HG02884 (cell line): ENCODE measurements around the gene HSD17B12.
"Not testable (repeated sequence)": the region's sequence is repeated elsewhere in the genome, so short reads cannot be mapped to it uniquely, and the experiment has no call there.

ENCODE experiments used
- ATAC-seq: cut with Tn5 transposase; IDR thresholded peaks from one replicate; pipeline ENCODE4 v1.9.1; 2021; ENCODE audit warnings: mild to moderate bottlenecking, moderate library complexity; ENCODE audit not compliant: unreplicated experiment

The HSD17B12 gene

GRCh38 chr11:43680521-43681400 lies at the start of gene HSD17B12:
TSS of gene HSD17B12 (plus strand) at chr11:43680738. CDS start at chr11:43680828, 90 bp downstream.
- ATAC-seq = peak; percentile 97

GRCh38 chr11:43631732-43632131 lies 48.8 kb upstream of the HSD17B12 start:
- no peak for ATAC-seq

GRCh38 chr11:43632181-43632580 lies 48.4 kb upstream of the HSD17B12 start:
- ATAC-seq = no peak

GRCh38 chr11:43638717-43639116 lies 41.8 kb upstream of the HSD17B12 start:
- no peak for ATAC-seq

- ATAC-seq = no peak
These were observed 41.3 kb upstream of the HSD17B12 start for GRCh38 chr11:43639224-43639623.

- no peak for ATAC-seq
These were observed 40.6 kb upstream of the HSD17B12 start for GRCh38 chr11:43639920-43640319.

GRCh38 chr11:43643898-43644620 lies 36.5 kb upstream of the HSD17B12 start:
- peak; percentile 99 for ATAC-seq

GRCh38 chr11:43644621-43645299 lies 35.8 kb upstream of the HSD17B12 start:
- ATAC-seq = no peak

GRCh38 chr11:43646767-43647166 lies 33.8 kb upstream of the HSD17B12 start:
- ATAC-seq = no peak

- ATAC-seq = no peak
These were observed 31.6 kb upstream of the HSD17B12 start for GRCh38 chr11:43648888-43649287.

- ATAC-seq = no peak
These were observed 31.0 kb upstream of the HSD17B12 start for GRCh38 chr11:43649501-43649900.

- ATAC-seq = no peak
These were observed 30.6 kb upstream of the HSD17B12 start for GRCh38 chr11:43649921-43650320.

GRCh38 chr11:43663018-43663417 lies 17.5 kb upstream of the HSD17B12 start:
- ATAC-seq = not testable (repeated sequence)

GRCh38 chr11:43664295-43664694 lies 16.2 kb upstream of the HSD17B12 start:
- ATAC-seq = no peak

- ATAC-seq = not testable (repeated sequence)
These were observed 9.3 kb upstream of the HSD17B12 start for GRCh38 chr11:43671284-43671683.

- ATAC-seq = no peak
These were observed 6.0 kb upstream of the HSD17B12 start for GRCh38 chr11:43674560-43674959.

- ATAC-seq = no peak
These were observed 3.6 kb upstream of the HSD17B12 start for GRCh38 chr11:43676933-43677332.

- no peak for ATAC-seq
These were observed 934 bp downstream of the HSD17B12 start for GRCh38 chr11:43681401-43681942.

- not testable (repeated sequence) for ATAC-seq
These were observed 1.5 kb downstream of the HSD17B12 start for GRCh38 chr11:43682081-43682480.

- no peak for ATAC-seq
These were observed 4.9 kb downstream of the HSD17B12 start for GRCh38 chr11:43685440-43685839.

GRCh38 chr11:43686207-43686606 lies 5.7 kb downstream of the HSD17B12 start:
- ATAC-seq = no peak
